ENCODE measurements around the gene CALCOCO2. TPM values are rescaled to one million over a fixed set of nuclear protein-coding genes. Genes with fewer than 3 reads are reported as not detected.

CALCOCO2 gene
- total and polyA plus RNA-seq, 4 donors, result 46.8 to 128 (median 93.1) TPM

DNA sequence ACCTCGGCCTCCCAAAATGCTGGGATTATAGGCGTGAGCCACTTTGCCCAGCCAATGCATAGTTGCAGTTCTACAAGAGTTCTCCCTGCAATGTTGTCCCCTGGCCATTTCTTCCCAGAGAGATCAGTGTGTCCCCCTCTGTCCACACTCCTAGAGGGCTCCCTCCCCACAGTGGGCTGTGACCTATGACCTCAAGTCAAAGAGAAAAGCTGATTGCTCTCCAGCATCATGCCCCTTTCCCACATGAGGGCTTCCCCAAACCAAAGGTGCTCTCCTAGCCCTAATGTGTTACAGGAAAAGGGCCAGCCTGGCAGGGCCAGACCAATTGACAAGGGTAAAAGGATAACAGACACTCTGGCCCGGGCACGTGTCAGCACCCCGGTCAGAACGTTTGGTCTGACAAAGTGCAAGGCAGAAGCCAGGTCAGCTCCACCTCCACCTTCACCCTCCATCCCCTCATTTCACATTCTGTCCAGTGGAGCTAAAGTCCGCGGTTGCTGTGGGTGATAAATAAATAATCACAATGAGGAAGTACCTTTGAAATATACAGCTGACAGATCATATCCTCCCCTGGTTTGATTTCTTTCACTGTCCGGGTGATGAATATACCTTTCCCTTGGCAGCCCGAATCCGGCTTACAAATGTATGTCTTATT lies 31.6 kb upstream of the CALCOCO2 start:
- H3K27ac ChIP-seq (ENCODE audit: low read depth in 1 of 2, low read length in 1 of 2), result no peak overlapping the region
- TF ChIP-seq, protein P1, sequence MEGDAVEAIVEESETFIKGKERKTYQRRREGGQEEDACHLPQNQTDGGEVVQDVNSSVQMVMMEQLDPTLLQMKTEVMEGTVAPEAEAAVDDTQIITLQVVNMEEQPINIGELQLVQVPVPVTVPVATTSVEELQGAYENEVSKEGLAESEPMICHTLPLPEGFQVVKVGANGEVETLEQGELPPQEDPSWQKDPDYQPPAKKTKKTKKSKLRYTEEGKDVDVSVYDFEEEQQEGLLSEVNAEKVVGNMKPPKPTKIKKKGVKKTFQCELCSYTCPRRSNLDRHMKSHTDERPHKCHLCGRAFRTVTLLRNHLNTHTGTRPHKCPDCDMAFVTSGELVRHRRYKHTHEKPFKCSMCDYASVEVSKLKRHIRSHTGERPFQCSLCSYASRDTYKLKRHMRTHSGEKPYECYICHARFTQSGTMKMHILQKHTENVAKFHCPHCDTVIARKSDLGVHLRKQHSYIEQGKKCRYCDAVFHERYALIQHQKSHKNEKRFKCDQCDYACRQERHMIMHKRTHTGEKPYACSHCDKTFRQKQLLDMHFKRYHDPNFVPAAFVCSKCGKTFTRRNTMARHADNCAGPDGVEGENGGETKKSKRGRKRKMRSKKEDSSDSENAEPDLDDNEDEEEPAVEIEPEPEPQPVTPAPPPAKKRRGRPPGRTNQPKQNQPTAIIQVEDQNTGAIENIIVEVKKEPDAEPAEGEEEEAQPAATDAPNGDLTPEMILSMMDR (IDR thresholded peaks at IDR 0.05; ENCODE audit: control extremely low read depth, extremely low read depth), result no peak

DNA sequence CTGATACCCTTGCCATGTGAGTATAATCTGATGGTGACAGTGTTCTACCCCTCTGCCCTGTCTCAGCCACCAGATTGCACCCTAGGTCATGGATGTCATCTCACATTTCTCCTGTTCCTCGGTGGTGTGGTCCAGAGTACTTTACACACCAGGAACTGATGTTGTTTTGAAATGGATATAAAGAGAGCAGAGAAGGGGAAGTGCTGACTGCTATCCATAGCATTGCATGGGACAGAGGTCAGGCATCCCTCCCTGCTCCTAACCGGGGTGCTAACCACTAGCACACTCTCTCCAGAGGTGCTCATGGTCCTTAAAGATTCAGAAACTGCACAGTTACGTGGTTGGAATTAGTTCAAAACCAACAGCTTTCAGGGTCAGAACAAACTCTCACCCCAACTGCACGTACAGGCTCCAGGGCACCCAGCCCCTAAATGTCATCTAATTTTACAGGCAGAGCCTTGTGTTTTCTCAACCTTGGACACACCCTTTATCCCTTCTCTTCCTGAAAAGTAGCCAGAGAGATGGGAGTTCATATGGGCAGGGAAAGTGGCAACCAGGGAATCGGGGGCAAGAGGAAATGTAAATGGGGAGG lies 30.1 kb upstream of the CALCOCO2 start:
- H3K4me1 ChIP-seq (ENCODE audit: control insufficient read depth in 5 of 5, insufficient read depth in 5 of 5, low read length in 5 of 5), result peaks cover 0 to 11% (median 5%) of the 10 kb centered on the region in 5 donors
- H3K9me3 ChIP-seq (ENCODE audit: control insufficient read depth in 4 of 4, insufficient read depth in 3 of 4, low read length in 3 of 4), result no peaks in the 10 kb centered on the region
- 44 to 50% methylated on average over 5 of the region's 5 CpGs for WGBS, 2 donors
- H3K9ac ChIP-seq (ENCODE audit: insufficient read depth in 1 of 2, low read length in 2 of 2), result no peak overlapping the region
- DNase-seq, result no peak
- ATAC-seq (ENCODE audit: insufficient read depth, low FRiP score), result no peak
- no peak overlapping the region for H3K4me3 ChIP-seq
- no peak overlapping the region for H3K27ac ChIP-seq (ENCODE audit: low read depth in 1 of 2, low read length in 1 of 2)
- H3K27me3 ChIP-seq (ENCODE audit: control insufficient read depth in 3 of 3, insufficient read depth in 3 of 3, low read length in 2 of 3), result peaks cover 0 to 5% (median 0%) of the 10 kb centered on the region in 3 donors
- no peaks in the 10 kb centered on the region for H3K36me3 ChIP-seq (ENCODE audit: control insufficient read depth in 4 of 4, insufficient read depth in 4 of 4, low read length in 4 of 4)
- TF ChIP-seq, protein P1 (IDR thresholded peaks at IDR 0.05; ENCODE audit: control extremely low read depth, extremely low read depth), result no peak

More for the DNA sequence above, 31.6 kb upstream of the CALCOCO2 start:
- no peak overlapping the region for H3K9ac ChIP-seq (ENCODE audit: insufficient read depth in 1 of 2, low read length in 2 of 2)
- H3K9me3 ChIP-seq (ENCODE audit: control insufficient read depth in 4 of 4, insufficient read depth in 3 of 4, low read length in 3 of 4), result no peaks in the 10 kb centered on the region
- H3K36me3 ChIP-seq (ENCODE audit: control insufficient read depth in 4 of 4, insufficient read depth in 4 of 4, low read length in 4 of 4), result no peaks in the 10 kb centered on the region
- ATAC-seq (ENCODE audit: insufficient read depth, low FRiP score) (no peak), DNase-seq (no peak)
- H3K4me3 ChIP-seq, result no peak overlapping the region
- no peaks in the 10 kb centered on the region for H3K27me3 ChIP-seq (ENCODE audit: control insufficient read depth in 3 of 3, insufficient read depth in 3 of 3, low read length in 2 of 3)
- peaks cover 0 to 12% (median 2%) of the 10 kb centered on the region in 5 donors for H3K4me1 ChIP-seq (ENCODE audit: control insufficient read depth in 5 of 5, insufficient read depth in 5 of 5, low read length in 5 of 5)
- 66 to 72% methylated on average over 11 of the region's 11 CpGs for WGBS, 2 donors

DNA sequence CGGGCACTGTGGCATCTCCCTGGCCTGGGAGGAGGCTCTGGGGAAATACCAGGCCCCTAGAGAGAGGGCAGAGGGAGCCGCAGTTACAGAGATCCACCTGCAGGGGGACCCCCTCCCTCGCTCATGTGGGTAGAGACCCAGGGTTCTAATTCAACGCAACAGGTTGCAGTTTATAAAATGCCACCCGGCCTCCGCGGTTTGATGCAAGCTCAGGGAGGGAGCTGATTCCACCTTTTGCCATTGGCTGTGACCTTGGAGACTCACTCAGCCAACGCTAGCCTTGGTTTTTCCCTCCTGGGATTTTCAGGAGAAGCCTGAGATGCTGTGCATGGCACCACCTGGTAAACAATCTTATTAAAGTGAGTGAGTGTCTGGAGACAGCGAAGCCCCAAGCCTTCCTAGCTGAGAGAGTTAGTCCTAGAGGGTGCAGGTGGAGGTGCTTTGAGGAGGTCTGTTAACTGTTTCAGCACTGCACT lies 25.9 kb upstream of the CALCOCO2 start:
- DNase-seq (peak; percentile 49 to 64 (median 54)), ATAC-seq (ENCODE audit: insufficient read depth, low FRiP score) (peak; percentile 90)
- 7 to 10% methylated on average over 9 of the region's 9 CpGs for WGBS, 2 donors

More for the DNA sequence above, 25.9 kb upstream of the CALCOCO2 start:
- H3K27ac ChIP-seq (ENCODE audit: low read depth in 1 of 2, low read length in 1 of 2), result no peak overlapping the region
- H3K4me1 ChIP-seq (ENCODE audit: control insufficient read depth in 5 of 5, insufficient read depth in 5 of 5, low read length in 5 of 5), result peaks cover 0 to 15% (median 5%) of the 10 kb centered on the region in 5 donors
- no peaks in the 10 kb centered on the region for H3K9me3 ChIP-seq (ENCODE audit: control insufficient read depth in 4 of 4, insufficient read depth in 3 of 4, low read length in 3 of 4)
- H3K4me3 ChIP-seq, result no peak overlapping the region
- peaks cover 0 to 5% (median 0%) of the 10 kb centered on the region in 3 donors for H3K27me3 ChIP-seq (ENCODE audit: control insufficient read depth in 3 of 3, insufficient read depth in 3 of 3, low read length in 2 of 3)
- TF ChIP-seq, protein P1 (IDR thresholded peaks at IDR 0.05; ENCODE audit: control extremely low read depth, extremely low read depth), result peak; percentile 52
- H3K36me3 ChIP-seq (ENCODE audit: control insufficient read depth in 4 of 4, insufficient read depth in 4 of 4, low read length in 4 of 4), result no peaks in the 10 kb centered on the region
- no peak overlapping the region for H3K9ac ChIP-seq (ENCODE audit: insufficient read depth in 1 of 2, low read length in 2 of 2)
